GM21619 (cell line): Measurements from ENCODE around the gene PITX3.
"Not testable (repeated sequence)": the region's sequence is repeated elsewhere in the genome, so short reads cannot be mapped to it uniquely, and the experiment has no call there.

Source experiments
- ATAC-seq: cut with Tn5 transposase; IDR thresholded peaks from one replicate; pipeline ENCODE4 v1.9.1; 2021; ENCODE audit not compliant: unreplicated experiment

The PITX3 gene

DNA sequence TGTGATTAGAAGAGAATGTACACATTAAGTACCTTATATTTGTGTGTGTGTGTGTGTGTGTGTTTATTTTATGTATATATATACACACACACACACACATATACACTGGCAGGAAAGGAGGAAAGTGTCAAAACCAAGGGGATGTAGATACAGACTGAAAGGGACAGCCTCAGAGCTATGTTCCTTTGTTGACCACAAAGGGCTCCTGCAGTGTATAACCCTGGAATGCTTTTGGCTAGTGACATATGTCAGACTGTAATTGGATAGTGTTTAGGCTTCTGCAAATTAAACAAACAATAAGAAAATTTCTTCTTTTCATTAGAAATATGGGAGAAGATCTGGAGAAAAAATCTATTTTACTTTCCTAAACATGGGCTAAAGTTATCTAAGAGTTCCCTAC is 19.9 kb upstream of the PITX3 start:
- ATAC-seq: no peak

DNA sequence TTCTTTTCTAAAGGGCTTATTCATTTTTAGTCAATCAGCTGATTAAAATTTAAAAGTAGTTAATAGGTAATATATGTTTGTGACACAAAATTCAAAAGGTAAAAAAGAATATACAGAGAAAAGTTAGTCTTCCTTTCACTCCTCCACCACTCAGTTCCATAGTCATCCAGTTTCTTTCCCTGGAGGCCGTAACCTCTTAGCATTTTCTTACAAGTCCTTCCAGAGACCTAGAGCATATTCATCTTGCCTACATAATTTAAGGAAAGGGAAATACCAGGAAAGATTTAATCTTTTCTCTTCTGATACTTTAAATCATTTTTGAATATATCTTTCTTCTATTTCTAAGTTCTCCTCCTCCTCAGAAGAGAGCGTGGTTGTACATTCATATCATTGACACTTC is 14.1 kb upstream of the PITX3 start:
- no peak for ATAC-seq

DNA sequence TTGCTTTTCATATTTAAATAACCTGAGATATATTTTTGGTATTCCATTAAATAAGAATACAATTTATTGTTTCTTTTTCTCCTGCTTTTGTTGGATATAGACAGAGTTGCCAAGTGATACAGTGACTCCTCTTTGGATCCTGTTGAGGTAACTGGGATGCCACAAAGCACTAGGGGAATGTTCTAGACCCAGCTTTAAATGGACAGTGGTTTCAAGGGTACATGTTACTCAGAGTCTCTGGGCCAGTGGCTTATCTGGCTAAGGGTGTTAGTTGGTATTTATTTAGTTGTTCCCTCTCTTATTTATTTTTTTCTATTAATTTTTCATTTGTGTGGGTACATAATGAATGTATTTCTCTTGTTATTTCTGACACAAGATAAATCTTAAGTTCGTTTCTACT is 13.1 kb upstream of the PITX3 start:
- no peak for ATAC-seq

DNA sequence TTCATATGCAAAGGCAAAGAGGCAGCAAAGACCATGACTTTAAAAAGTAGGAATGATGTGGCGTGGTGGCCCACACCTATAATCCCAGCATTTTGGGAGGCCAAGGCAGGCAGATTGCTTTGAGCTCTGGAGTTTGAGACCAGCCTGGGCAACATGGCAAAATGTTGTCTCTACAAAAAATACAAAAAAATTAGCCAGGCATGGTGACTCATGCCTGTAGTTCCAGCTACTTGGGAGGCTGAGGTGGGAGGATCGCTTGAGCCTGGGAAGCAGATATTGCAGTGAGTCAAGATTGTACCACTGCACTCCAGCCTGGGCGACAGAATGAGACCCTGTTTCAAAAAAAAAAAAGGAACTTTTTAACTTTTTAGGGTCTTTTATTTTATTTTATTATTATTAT is 11.2 kb upstream of the PITX3 start:
- not testable (repeated sequence) for ATAC-seq

DNA sequence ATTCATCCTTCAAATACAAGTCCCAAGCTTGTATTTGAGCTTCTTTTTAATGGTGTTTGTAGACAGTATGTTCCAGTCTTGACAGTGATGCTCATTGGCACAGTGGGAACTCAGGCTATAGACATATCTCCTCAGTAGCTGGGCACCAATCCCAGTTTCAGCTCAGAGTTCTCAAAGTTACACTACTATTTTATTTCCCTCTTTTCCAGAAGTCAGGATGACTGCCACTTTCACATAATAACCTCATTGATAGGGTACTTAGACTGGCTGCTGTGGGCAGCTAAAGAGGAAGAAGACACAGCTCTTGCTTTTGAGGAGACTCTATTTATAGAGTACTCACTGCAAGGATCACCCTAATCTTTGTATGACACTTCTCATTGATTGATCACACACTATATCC is 6.4 kb upstream of the PITX3 start:
- ATAC-seq: no peak

DNA sequence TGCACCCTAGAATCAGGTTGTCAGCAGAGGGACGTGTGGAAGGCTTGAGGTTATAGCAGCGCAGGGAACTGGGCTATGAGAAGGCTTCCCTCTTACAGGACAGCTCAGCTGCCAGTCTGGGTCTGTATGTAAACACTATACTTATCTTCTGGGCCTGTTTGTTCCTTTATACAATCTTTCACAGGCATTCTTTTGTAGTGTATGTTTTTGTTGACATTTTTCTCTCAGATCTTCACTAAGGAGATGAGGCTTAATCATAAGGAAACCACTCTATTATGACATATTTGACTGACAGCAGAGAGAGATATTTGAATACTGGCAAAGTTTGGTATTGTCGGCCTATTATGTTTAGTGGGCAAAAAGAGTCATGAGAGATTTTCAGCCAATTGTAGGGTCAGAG is 4.9 kb upstream of the PITX3 start:
- no peak for ATAC-seq

DNA sequence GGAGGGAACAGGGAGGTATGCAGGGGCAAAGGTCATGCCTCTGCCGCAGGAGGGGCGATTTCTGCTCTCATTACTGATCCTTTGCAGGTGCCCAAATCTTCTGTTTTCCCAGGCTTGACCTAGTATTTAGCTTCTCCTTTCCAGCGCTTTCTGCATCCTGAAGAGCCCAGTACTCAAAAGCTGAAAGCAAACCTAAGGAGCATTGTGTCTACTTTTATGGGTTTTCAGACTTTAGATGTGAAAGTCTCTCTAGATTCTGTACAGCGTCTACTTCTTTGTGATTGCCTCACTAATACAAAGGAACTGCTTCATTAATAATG is 4.6 kb upstream of the PITX3 start:
- no peak for ATAC-seq

DNA sequence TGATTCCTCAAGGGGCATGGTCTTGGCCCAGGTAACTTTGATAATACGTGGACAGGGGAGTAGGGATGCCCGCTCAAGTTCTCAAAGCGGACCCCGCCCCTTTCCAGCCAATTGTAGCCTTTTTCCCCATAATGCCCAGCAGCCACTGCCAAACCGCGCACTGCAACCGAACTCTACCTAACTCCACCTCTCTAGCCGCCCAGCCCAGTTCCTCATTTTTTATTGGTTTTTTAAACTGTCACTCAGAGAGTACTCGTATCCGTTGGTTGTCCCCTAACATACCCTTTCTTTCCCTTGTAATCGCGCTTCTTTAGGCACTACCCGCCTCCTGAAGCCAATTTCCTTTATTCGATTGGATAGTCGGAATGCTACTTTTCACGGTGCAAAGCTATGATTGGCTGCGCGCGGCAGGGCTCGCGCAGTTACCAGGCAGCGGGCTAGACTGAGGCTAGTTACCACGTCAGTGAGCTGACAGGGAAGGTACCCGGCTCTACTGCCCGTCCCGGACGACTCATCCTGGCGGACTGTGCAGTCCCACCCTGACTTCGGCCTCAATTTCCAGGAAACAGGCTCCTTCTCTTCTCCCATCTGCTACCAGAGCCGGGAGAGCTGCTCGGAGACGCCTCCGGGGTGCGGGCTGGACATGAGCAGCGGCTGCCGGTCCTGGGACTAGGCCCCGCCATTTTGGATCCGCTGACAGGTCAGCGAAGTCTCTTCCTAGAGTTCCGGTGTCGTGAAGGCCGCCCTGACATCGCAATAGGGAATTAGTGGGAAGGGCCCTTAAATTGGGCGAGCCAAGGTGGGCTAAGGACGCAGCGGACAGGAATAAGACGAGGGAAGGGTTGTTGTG is 4.0 kb upstream of the PITX3 start, which contains the start of gene GBF1:
Gene GBF1 (plus strand): TSS at position 451 of the 850 bp plus-strand sequence. CDS start 13,407 bp downstream, outside the sequence.
- ATAC-seq: peak; percentile 85

DNA sequence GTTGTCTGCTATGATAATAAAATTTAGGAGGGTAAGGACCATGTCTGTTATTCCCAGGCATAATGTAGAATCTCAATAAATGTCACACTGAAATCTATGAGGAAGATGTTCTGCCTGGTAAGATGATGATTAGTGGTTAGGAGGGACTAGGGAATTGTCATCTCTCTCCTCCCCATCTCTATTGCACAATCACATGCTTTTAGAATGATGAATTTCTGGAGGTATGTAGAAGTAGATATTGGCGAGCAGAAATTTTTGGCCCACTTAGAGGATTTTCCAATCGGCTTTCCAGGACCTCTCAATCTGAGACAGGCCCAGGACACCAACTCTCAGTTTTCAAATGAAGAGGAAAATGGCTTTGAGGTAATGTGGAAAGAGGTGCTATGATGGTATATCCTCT is 2.0 kb upstream of the PITX3 start:
- ATAC-seq: no peak

DNA sequence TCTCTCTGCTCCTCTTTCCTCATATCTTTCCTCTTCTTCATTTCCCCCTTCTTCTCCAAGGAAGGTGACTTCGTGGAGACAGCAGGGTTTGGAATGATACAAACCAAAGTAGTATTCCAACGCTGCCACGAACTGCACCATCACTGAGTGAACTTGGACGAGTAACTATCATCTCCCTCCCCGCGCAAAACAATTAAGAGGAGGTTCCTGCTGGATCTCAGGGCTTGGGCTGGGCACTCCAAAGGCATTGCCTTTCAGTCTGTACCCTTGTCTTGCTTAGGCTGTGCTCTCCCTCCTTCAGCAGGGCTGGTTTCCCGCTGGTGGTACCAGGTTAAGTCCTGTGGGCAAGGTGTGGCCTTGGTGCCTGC is 790 bp upstream of the PITX3 start:
- ATAC-seq: no peak

DNA sequence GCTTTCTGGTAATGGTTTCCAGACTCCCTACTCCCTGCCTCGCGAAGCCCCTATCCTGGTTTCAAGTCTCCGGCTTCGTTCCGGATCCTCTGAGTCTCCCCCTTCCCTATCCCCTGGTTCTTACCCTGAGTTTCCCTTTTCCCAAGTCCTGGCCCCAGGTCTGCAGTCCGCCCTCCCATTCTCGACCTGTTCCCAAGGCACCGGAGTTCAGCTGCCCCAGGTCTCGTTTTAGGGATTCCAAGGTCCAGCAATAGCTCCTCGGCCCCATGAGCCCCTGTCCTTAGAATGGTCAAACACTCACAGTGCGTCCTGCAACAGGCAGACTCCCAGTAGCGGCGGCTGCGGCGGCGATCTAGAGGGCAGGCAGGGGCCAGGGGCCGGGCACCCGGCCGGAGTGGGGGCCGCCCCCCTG is 274 bp downstream of the PITX3 start:
- ATAC-seq: no peak

DNA sequence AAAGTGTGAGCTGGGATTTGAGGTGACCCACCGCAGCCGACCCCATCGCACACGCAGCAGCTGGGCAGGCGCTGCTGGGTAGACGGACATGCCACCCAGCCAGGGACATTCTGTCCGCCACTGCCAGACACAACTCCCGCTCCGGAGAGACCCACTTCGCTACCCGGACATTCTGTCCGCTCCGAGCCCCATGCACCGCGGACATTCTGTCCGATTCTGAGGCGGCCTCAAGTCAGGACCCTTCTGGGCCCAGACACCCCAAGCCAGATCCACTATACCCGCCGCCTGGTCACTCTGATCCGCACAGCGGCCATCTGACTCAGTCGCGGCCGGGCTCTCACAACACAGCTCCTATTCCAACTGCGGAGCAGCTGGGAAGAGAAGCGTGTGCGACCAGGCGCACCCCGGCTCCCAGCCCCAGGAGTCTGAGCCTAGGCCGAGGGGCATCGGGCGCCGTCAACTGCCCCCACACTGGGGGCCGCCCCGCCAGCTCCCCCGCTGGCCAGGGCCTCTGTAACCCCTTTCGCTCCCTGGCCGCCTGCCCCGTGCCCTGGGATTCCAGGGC is 763 bp downstream of the PITX3 start:
- ATAC-seq: no peak

DNA sequence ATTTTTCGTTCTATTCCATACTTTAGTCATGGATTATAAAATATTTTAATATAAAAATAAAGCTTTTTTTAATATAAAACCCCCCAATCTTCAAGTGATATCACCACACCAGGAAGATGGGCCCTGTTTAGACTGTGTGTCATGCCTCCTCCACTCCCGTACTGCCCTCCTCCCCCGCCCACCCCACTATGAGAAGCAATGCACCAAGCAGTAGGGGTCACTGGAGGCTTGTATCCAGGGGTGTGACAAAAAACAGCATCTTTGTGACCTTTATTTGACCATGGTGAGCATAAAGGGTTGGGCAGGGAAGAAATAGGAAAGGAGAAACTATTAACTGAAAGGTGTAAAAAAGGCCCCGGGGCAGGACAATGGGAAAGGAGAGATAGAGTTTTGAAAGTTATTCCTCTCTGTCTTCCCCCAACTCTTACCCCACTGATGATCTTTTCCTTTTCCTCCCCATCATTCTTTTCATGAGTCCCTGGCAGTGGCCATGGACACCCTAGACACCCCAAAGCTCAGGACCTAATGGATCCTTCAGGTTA is 3.5 kb downstream of the PITX3 start:
- ATAC-seq: no peak

DNA sequence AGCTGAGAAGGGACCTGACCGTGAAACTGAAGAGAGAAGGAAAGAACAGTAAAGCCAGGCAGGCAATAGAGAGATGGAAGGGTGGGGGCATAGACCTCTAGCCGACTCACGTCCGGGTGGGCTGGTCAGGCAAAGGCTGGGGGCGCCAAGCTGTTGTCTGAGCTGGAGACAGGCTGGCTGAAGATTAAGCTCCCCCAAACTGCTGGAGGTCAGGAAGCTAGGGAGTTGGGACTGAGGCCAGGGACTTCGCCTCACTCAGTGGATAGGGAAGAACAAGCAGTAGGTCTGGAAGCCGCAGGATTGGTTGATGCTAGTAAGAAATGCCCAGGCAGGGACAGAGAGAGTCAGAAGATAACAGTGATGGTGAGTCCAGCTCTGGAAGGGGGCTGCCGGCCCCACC is 5.3 kb downstream of the PITX3 start:
- ATAC-seq: no peak

DNA sequence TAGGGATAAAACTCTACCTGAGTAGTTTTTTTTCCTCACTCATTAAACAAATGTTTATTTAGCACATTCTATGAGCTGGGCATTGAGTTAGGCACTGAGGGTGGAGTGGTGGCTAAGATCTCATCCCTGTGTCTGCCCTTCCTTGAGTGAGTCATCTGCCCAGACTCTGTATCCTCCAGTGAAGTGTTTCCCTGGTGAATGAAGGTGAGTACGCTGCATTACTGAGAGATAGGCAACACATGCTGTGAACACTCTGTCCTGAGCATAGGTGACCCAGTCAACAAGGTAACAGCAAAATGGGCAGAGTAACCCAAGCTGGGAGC is 5.8 kb downstream of the PITX3 start:
- ATAC-seq: no peak

DNA sequence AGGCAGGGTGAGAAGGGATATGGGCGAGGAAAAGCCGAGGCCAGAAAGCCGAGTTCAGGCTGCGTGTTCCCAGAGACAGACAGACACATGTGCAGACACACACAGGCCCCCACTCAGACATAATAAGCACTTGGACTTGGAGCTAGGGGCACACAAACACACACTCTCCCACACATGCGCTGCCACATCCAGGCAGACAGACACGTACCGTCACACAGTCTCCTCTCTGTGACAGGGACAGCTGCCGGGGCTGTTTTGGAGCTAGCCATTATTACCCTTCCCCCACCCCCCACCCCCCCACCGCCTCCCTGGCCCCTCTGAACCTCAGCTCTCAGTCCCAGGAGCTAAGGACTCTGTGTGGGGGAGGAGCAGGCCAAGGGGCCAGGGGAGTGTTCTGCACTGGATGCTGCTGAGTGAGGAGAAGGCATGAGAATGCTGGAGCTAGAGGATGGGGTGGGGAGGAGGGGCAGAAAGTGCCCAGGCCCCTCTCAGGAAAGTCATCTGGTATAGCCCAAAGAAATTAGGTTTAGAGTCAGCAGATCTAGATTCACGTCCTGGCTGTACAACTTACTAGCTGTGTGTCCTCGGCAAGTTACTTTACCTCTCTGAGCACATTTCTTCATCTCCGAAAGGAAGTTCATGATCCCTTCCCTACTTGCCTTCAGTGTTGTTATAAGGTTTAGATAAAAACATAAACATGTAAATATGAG is 6.3 kb downstream of the PITX3 start:
- no peak for ATAC-seq

DNA sequence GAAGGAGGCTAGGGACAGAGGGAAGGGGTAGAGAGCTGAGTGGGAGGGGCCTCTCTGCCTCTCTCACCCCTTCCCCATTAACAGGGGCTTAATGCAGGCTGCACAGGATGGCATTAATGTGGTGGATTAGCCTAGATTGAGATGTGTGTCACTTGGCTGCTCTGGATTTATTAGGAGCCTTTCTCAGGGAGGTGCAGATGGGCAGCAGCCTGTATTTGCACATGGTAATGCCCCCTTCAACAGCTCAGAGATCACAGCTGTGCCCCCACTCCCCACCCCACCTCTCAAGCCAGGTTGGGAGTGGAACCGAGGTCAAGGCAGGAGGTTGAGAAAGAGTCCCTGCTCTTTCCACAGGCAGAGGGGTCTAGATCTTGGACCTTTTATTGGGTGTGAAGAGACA is 7.3 kb downstream of the PITX3 start:
- no peak for ATAC-seq

DNA sequence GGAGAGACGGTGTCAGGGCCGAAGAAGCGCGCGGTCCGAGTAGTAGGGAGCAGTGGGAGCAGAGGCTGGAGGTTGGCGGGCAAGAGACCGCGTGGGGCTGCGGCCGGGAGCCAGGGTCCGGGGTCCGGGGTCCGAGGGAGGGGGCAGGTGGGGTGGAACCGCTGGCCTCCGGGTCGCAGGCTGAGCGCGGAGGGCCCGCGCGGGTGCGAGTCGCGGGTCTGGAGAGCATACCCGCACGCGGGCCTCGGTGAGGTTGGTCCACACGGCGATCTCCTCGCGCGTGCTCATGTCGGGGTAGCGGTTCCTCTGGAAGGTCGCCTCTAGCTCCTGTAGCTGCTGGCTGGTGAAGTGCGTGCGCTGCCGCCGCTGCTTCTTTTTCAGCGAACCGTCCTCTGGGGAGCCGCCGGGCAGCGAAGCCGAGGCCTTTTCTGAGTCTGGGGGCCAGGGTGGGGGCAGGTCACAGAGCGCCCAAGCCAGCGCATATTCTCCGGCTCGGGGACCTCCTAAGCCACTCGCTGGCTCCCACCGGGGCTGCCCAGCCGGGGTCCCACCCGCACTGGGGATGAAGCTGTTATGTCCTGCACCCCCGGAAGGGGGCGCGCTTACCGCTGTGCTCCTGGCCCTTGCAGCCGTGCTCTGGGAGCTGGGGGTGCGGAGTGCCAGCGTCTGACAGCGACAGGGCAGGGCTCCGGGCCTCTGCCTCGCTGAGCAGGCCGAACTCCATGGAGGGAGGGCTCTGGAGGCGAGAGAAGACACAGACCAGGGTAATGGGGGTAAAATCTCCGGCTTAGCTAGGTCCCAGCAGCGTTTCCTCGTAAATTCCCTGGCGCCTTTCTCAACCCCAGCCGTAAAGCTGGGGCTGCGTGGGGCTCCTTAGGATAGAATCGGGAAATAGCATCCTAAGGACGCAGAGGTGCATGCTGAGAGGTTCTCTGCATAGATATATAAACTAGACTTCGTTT is 9.7 kb downstream of the PITX3 start:
- no peak for ATAC-seq

DNA sequence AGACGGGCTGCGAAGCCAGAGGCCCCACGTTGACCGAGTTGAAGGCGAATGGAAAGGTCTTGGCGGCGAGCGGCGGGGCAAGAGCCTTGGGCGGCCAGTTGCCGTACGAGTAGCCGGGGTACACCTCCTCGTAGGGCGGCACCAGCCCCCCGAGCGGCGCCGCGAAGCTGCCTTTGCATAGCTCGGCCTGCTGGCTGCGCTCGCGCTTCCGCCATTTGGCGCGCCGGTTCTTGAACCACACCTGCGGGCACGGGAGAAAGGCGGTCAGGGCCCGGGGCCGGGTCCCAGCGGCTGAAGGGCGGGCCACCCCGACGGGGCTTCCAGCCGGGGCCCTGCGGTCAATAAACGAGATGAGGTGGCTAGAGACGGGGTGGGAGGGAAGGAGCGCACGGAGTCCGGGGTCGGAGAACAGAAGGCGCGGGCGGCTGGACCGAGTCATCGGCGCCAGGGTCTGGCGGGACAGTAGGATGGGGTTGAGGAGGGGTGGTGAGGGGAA is 10.4 kb downstream of the PITX3 start:
- no peak for ATAC-seq

DNA sequence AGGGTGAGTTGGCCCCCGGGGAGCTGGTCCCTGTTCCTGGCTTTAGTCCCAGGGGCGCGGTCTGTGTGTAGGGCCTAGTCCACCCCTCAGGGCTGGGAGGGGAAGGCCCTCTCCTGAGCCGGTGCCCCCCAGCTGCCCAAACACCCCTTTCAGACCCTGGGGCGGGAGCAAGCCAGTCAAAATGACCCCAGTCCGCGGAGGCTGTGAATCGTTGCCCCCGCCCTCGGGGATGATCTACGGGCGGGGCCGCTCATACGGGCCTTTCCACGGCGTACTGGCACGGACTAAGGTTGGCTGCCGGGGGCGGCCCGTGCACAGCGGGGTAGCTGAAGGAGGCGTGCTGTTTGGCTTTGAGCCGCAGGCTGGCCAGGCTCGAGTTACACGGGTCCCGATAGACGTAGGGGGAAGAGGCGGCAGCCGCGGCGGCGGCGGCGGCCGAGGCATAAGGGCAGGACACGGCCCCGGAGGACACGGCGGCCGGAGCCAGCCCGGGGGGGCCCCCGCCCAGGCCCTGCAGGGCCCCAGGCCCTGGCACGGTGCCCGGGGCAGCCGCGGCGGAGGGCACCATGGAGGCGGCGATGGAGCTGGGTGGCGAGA is 10.9 kb downstream of the PITX3 start:
- ATAC-seq: no peak
